NCI-H146 (cell line): ENCODE data around the gene OPCML.

Experiments used
- DNase-seq: peaks from one replicate; lab custom pipeline; 2025; lab: John Stamatoyannopoulos, UW

The OPCML gene

GRCh38 chr11:132848336-132848735 lies 684.0 kb downstream of the OPCML start:
- DNase-seq, result no peak

- no peak for DNase-seq
These were observed 686.2 kb downstream of the OPCML start for GRCh38 chr11:132846075-132846474.

- no peak for DNase-seq
These were observed 687.2 kb downstream of the OPCML start for GRCh38 chr11:132844956-132845696.

GRCh38 chr11:132840660-132841059 lies 691.6 kb downstream of the OPCML start:
- no peak for DNase-seq

- no peak for DNase-seq
These were observed 692.1 kb downstream of the OPCML start for GRCh38 chr11:132840191-132840590.

GRCh38 chr11:132839236-132839945 lies 692.9 kb downstream of the OPCML start:
- no peak for DNase-seq

- DNase-seq, result no peak
These were observed 693.7 kb downstream of the OPCML start for GRCh38 chr11:132838627-132839026.

- no peak for DNase-seq
These were observed 701.0 kb downstream of the OPCML start for GRCh38 chr11:132831272-132831671.

GRCh38 chr11:132824642-132825041 lies 707.7 kb downstream of the OPCML start:
- no peak for DNase-seq

GRCh38 chr11:132822276-132822675 lies 710.0 kb downstream of the OPCML start:
- no peak for DNase-seq

- DNase-seq, result no peak
These were observed 710.8 kb downstream of the OPCML start for GRCh38 chr11:132821499-132821898.

GRCh38 chr11:132821014-132821413 lies 711.3 kb downstream of the OPCML start:
- DNase-seq, result no peak

- no peak for DNase-seq
These were observed 713.4 kb downstream of the OPCML start for GRCh38 chr11:132818951-132819350.

- DNase-seq, result no peak
These were observed 714.9 kb downstream of the OPCML start for GRCh38 chr11:132817387-132817786.

GRCh38 chr11:132814410-132814809 lies 717.9 kb downstream of the OPCML start:
- DNase-seq, result no peak

- no peak for DNase-seq
These were observed 720.7 kb downstream of the OPCML start for GRCh38 chr11:132811649-132812048.

GRCh38 chr11:132809070-132809469 lies 723.2 kb downstream of the OPCML start:
- no peak for DNase-seq

- peak; percentile 1 for DNase-seq
These were observed 728.0 kb downstream of the OPCML start for GRCh38 chr11:132804258-132804657.

- DNase-seq, result no peak
These were observed 728.9 kb downstream of the OPCML start for GRCh38 chr11:132803436-132803835.

- no peak for DNase-seq
These were observed 729.4 kb downstream of the OPCML start for GRCh38 chr11:132802947-132803346.

GRCh38 chr11:132793831-132794230 lies 738.5 kb downstream of the OPCML start:
- no peak for DNase-seq

- peak; percentile 12 for DNase-seq
These were observed 739.8 kb downstream of the OPCML start for GRCh38 chr11:132792341-132793140.

GRCh38 chr11:132790971-132791370 lies 741.3 kb downstream of the OPCML start:
- no peak for DNase-seq
